Hematopoietic multipotent progenitor cell treated with erythropoietin and hydrocortisone succinate and interleukin-3 and kit ligand, for 4 days (in vitro differentiated cells): ENCODE measurements around the gene CCL19.

Source experiments
- DNase-seq: peaks from one replicate; pipeline ENCODE4 v3.0.0-alpha.2; 2015

CCL19 gene

GRCh38 chr9:34659592-34660253 is 31.4 kb downstream of the CCL19 start:
- no peak for DNase-seq

GRCh38 chr9:34658461-34658860 is 32.6 kb downstream of the CCL19 start:
- DNase-seq: no peak

GRCh38 chr9:34656992-34657391 is 34.1 kb downstream of the CCL19 start:
- DNase-seq: no peak

GRCh38 chr9:34655394-34655793 is 35.7 kb downstream of the CCL19 start:
- no peak for DNase-seq

GRCh38 chr9:34654323-34655051 is 36.6 kb downstream of the CCL19 start:
- no peak for DNase-seq

GRCh38 chr9:34653151-34654072 is 37.7 kb downstream of the CCL19 start:
- DNase-seq: no peak

GRCh38 chr9:34652602-34653000 is 38.5 kb downstream of the CCL19 start:
- DNase-seq: no peak

GRCh38 chr9:34651876-34652601 is 39.0 kb downstream of the CCL19 start, which contains the start of gene IL11RA:
IL11RA (plus strand) TSS chr9:34652185; CDS start chr9:34655218, 3,033 bp downstream.
- peak; percentile 89 for DNase-seq

- DNase-seq: no peak
Measured at GRCh38 chr9:34651321-34651720, 39.8 kb downstream of the CCL19 start.

- DNase-seq: no peak
Measured at GRCh38 chr9:34650816-34651215, 40.3 kb downstream of the CCL19 start.

GRCh38 chr9:34648673-34649072 is 42.4 kb downstream of the CCL19 start:
- no peak for DNase-seq

GRCh38 chr9:34647651-34648050 is 43.4 kb downstream of the CCL19 start:
- peak; percentile 46 for DNase-seq

- DNase-seq: no peak
Measured at GRCh38 chr9:34647084-34647403, 44.0 kb downstream of the CCL19 start.

- peak; percentile 96 for DNase-seq
Measured at GRCh38 chr9:34646211-34647083, 44.6 kb downstream of the CCL19 start, which contains the start of gene GALT. GALT (plus strand) TSS chr9:34646675; CDS start chr9:34646705, 30 bp downstream.

GRCh38 chr9:34644766-34645314 is 46.2 kb downstream of the CCL19 start:
- DNase-seq: no peak

GRCh38 chr9:34642679-34643078 is 48.4 kb downstream of the CCL19 start:
- DNase-seq: no peak
